Ishikawa (cell line): ENCODE measurements around the gene NDUFAF4.

Experiments
- CEBPB ChIP-seq: IDR thresholded peaks from 2 replicates; pipeline ENCODE4 v1.6.1; 2012
- CREB1 ChIP-seq: IDR thresholded peaks from 2 replicates; pipeline ENCODE4 v1.6.1; 2012; ENCODE audit warnings: low read depth
- EGR1 ChIP-seq: IDR thresholded peaks from 2 replicates; pipeline ENCODE4 v1.6.1; 2012
- EP300 ChIP-seq: IDR thresholded peaks from 2 replicates; pipeline ENCODE4 v1.6.1; 2012; ENCODE audit warnings: borderline replicate concordance
- FOXM1 ChIP-seq: IDR thresholded peaks from 2 replicates; pipeline ENCODE4 v1.6.1; 2012; ENCODE audit warnings: low read depth, borderline replicate concordance
- NFIC ChIP-seq: IDR thresholded peaks from 2 replicates; pipeline ENCODE4 v1.6.1; 2012
- RAD21 ChIP-seq: IDR thresholded peaks from 2 replicates; pipeline ENCODE4 v1.6.1; 2012; ENCODE audit warnings: low read depth
- TAF1 ChIP-seq: IDR thresholded peaks from 2 replicates; pipeline ENCODE4 v1.6.1; 2012; ENCODE audit warnings: low read depth, mild to moderate bottlenecking
- TCF12 ChIP-seq: IDR thresholded peaks from 2 replicates; pipeline ENCODE4 v1.6.1; 2012; ENCODE audit warnings: low read depth
- TEAD4 ChIP-seq: IDR thresholded peaks from 2 replicates; pipeline ENCODE4 v1.6.1; 2012
- YY1 ChIP-seq: IDR thresholded peaks from 2 replicates; pipeline ENCODE4 v1.6.1; 2012; ENCODE audit warnings: low read depth
- ZBTB7A ChIP-seq: IDR thresholded peaks from 2 replicates; pipeline ENCODE4 v1.6.1; 2012; ENCODE audit warnings: low read depth
- TF ChIP-seq, protein P1 (sequence below): IDR thresholded peaks from 2 replicates; pipeline ENCODE4 v1.6.1; 2012; ENCODE audit warnings: low read depth, mild to moderate bottlenecking
- TF ChIP-seq, protein P2 (sequence below): IDR thresholded peaks from 2 replicates; pipeline ENCODE4 v1.6.1; 2012
- TF ChIP-seq, protein P3 (sequence below): IDR thresholded peaks from 2 replicates; pipeline ENCODE4 v1.6.1; 2012

NDUFAF4 gene

DNA sequence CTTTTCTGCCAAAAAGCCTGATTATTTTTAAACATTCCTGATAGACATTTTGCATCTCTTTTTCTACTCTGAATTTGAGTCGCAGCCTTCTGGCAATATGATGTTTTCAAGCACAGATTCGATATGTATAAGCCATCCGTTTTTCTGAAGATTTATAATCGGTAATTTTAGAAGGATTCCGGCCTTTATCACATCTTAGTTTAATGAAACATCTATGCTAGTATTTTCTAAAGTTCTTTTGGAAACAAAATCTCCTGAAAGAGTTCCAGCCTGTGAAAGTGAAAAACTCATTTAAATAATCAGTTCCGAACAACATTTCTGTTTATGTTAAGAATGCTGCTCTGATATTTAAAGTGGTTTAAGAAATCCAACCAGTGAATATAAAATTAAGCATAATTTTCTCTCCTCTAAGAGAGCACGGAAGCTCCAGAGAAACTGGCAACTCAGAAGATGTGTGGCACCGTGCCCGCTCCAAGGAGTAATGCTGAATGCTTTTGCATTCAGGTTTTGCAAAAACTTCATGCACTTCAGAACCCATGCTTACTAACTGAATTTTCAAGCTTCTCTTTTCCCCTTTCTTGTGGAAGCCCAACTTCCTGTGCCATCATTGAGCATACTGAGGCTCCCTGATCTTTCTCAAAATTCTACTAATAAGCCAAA is 20.7 kb downstream of the NDUFAF4 start:
- TF ChIP-seq, protein P1, sequence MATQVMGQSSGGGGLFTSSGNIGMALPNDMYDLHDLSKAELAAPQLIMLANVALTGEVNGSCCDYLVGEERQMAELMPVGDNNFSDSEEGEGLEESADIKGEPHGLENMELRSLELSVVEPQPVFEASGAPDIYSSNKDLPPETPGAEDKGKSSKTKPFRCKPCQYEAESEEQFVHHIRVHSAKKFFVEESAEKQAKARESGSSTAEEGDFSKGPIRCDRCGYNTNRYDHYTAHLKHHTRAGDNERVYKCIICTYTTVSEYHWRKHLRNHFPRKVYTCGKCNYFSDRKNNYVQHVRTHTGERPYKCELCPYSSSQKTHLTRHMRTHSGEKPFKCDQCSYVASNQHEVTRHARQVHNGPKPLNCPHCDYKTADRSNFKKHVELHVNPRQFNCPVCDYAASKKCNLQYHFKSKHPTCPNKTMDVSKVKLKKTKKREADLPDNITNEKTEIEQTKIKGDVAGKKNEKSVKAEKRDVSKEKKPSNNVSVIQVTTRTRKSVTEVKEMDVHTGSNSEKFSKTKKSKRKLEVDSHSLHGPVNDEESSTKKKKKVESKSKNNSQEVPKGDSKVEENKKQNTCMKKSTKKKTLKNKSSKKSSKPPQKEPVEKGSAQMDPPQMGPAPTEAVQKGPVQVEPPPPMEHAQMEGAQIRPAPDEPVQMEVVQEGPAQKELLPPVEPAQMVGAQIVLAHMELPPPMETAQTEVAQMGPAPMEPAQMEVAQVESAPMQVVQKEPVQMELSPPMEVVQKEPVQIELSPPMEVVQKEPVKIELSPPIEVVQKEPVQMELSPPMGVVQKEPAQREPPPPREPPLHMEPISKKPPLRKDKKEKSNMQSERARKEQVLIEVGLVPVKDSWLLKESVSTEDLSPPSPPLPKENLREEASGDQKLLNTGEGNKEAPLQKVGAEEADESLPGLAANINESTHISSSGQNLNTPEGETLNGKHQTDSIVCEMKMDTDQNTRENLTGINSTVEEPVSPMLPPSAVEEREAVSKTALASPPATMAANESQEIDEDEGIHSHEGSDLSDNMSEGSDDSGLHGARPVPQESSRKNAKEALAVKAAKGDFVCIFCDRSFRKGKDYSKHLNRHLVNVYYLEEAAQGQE, result no peak
- TF ChIP-seq EGR1 (no peak), TAF1 (no peak), EP300 (no peak), TCF12 (no peak), TEAD4 (no peak), RAD21 (no peak), CEBPB (no peak)
- TF ChIP-seq, protein P2, sequence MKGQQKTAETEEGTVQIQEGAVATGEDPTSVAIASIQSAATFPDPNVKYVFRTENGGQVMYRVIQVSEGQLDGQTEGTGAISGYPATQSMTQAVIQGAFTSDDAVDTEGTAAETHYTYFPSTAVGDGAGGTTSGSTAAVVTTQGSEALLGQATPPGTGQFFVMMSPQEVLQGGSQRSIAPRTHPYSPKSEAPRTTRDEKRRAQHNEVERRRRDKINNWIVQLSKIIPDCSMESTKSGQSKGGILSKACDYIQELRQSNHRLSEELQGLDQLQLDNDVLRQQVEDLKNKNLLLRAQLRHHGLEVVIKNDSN, result no peak

DNA sequence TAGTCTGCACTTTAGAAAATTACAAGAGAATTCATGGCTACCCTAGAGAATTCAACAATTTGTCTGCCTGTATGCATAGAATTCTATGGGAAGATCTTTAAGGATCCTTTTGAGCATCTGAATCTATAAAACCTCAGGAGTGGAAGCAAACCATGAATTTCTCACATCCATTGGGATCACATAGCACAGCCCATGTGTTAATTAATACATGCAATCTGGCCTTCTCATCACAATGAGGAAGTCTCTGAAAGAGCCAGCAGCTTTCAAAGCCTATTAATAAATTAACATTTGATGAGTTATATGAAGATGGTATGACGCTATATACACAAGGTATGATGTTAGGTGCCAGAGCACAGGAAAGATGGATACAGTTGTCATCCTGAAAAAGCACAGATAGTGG is 24.7 kb downstream of the NDUFAF4 start:
- no peak for TF ChIP-seq EP300
- TF ChIP-seq, protein P2, result no peak
- no peak for TF ChIP-seq CREB1
- TF ChIP-seq FOXM1, result no peak
- no peak for TF ChIP-seq YY1
- TF ChIP-seq, protein P1, result no peak
- TF ChIP-seq EGR1, result no peak
- no peak for TF ChIP-seq TAF1
- TF ChIP-seq TEAD4, result no peak
- TF ChIP-seq NFIC, result no peak
- no peak for TF ChIP-seq RAD21
- TF ChIP-seq, protein P3, sequence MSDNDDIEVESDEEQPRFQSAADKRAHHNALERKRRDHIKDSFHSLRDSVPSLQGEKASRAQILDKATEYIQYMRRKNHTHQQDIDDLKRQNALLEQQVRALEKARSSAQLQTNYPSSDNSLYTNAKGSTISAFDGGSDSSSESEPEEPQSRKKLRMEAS, result no peak
- no peak for TF ChIP-seq ZBTB7A
- TF ChIP-seq CEBPB, result no peak
- no peak for TF ChIP-seq TCF12

DNA sequence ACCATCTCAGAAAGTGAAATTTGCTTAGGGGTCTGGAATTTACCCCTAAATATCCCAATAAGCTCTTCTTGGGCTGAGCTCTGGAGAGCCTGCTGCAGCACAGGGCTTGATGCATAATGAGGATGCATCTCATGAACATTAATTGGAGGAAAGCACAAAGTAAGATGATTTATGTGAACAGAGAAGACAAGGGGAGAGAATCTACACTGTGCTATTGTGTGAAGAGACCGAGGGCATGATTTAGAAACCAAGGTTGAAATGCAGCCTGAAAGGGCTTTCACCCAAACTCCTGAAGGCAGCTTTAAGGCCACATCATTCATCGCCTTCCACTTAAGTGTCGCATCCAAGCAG is 32.7 kb downstream of the NDUFAF4 start:
- TF ChIP-seq CREB1 (no peak), ZBTB7A (no peak), EP300 (no peak), EGR1 (no peak), YY1 (no peak), CEBPB (no peak), TCF12 (no peak), FOXM1 (no peak), TAF1 (no peak), RAD21 (no peak), NFIC (no peak), TEAD4 (no peak)
- TF ChIP-seq, protein P1, result no peak
- TF ChIP-seq, protein P3, result no peak
- TF ChIP-seq, protein P2, result no peak
